OCI-LY1 (cell line): ENCODE data around the gene SIK3.

Experiments
- H2AFZ ChIP-seq: fragments of 200-600 bp; sonication (generic), shearing (Covaris generic); 2 replicates; pipeline ENCODE4 v1.6.0; 2014; ENCODE audit warnings: antibody characterized with exemption, mild to moderate bottlenecking, low read length
- H3F3A ChIP-seq: fragments of 200-600 bp; sonication (generic), shearing (Covaris generic); 2 replicates; pipeline ENCODE4 v1.6.0; 2014; ENCODE audit warnings: mild to moderate bottlenecking, antibody characterized with exemption, low read length, moderate library complexity; ENCODE audit not compliant: insufficient read depth
- H3K27ac ChIP-seq: fragments of 200-600 bp; sonication (generic); 2 replicates; pipeline ENCODE4 v1.5.1; 2014; ENCODE audit warnings: low read length, mixed run types, mild to moderate bottlenecking, low read depth; ENCODE audit not compliant: poor library complexity, severe bottlenecking
- H3K27me3 ChIP-seq: fragments of 200-600 bp; sonication (generic); 2 replicates; pipeline ENCODE4 v1.6.0; 2014; ENCODE audit warnings: antibody characterized with exemption, mild to moderate bottlenecking, low read length, moderate library complexity; ENCODE audit not compliant: insufficient read depth
- H3K36me3 ChIP-seq: fragments of 200-600 bp; sonication (generic); 2 replicates; pipeline ENCODE4 v1.6.1; 2014; ENCODE audit warnings: mild to moderate bottlenecking, antibody characterized with exemption, low read length, moderate library complexity, mixed read lengths; ENCODE audit not compliant: insufficient read depth
- H3K4me1 ChIP-seq: fragments of 200-600 bp; sonication (generic); 2 replicates; pipeline ENCODE4 v1.5.1; 2014; ENCODE audit warnings: mild to moderate bottlenecking, low read length, moderate library complexity; ENCODE audit not compliant: insufficient read depth, severe bottlenecking
- H3K4me2 ChIP-seq: fragments of 200-600 bp; sonication (generic), shearing (Covaris generic); 2 replicates; pipeline ENCODE4 v1.6.1; 2014; ENCODE audit warnings: low read length
- H3K4me3 ChIP-seq: fragments of 200-600 bp; sonication (generic); 2 replicates; pipeline ENCODE4 v1.5.1; 2014; ENCODE audit warnings: low read length, low read depth, mild to moderate bottlenecking, mixed read lengths; ENCODE audit not compliant: poor library complexity, severe bottlenecking
- H3K79me2 ChIP-seq: fragments of 200-600 bp; shearing (Covaris generic); 2 replicates; pipeline ENCODE4 v1.6.1; 2016; ENCODE audit warnings: mixed run types, low read length, mixed read lengths; ENCODE audit not compliant: insufficient read depth
- H3K9ac ChIP-seq: fragments of 200-600 bp; sonication (generic), shearing (Covaris generic); 2 replicates; pipeline ENCODE4 v1.6.1; 2014; ENCODE audit warnings: mild to moderate bottlenecking, low read length, mixed read lengths
- H3K9me2 ChIP-seq: fragments of 200-600 bp; sonication (generic), shearing (Covaris generic); 2 replicates; pipeline ENCODE4 v1.6.1; 2014; ENCODE audit warnings: low read depth, mild to moderate bottlenecking, low read length, mixed read lengths
- H3K9me3 ChIP-seq: fragments of 200-600 bp; shearing (Covaris generic); 2 replicates; pipeline ENCODE4 v1.6.1; 2014; ENCODE audit warnings: low read length, mixed read lengths
- H4K20me1 ChIP-seq: fragments of 200-600 bp; sonication (generic), shearing (Covaris generic); 2 replicates; pipeline ENCODE4 v1.6.0; 2016; ENCODE audit warnings: mild to moderate bottlenecking, low read length; ENCODE audit not compliant: insufficient read depth
- CTCF ChIP-seq: fragments of 200-600 bp; sonication (generic), shearing (Covaris generic); IDR thresholded peaks from 2 replicates; pipeline ENCODE4 v1.5.1; 2017; ENCODE audit warnings: mild to moderate bottlenecking, antibody characterized with exemption, low read length, moderate library complexity, mixed read lengths
- EZH2 ChIP-seq: fragments of 200-600 bp; sonication (generic), shearing (Covaris generic); IDR thresholded peaks from 2 replicates; pipeline ENCODE4 v1.8.0; 2017; ENCODE audit warnings: borderline replicate concordance, mixed run types, mild to moderate bottlenecking, antibody characterized with exemption, low read length, moderate library complexity, mixed read lengths

SIK3 gene

GRCh38 chr11:116962108-116962507 is 136.1 kb downstream of the SIK3 start:
- no peaks in the 10 kb centered on the region for H3K9me2 ChIP-seq
- no peaks in the 10 kb centered on the region for H3F3A ChIP-seq
- H3K4me1 ChIP-seq, result peaks cover 65% of the 10 kb centered on the region
- H3K27ac ChIP-seq, result peak overlapping the region; percentile 25
- H3K4me2 ChIP-seq, result no peak overlapping the region
- no peaks in the 10 kb centered on the region for H4K20me1 ChIP-seq
- H2AFZ ChIP-seq, result no peak overlapping the region
- H3K27me3 ChIP-seq, result no peaks in the 10 kb centered on the region
- peaks cover 58% of the 10 kb centered on the region for H3K79me2 ChIP-seq
- H3K36me3 ChIP-seq, result 0 out of 2 replicates have a peak, but pooled peaks cover 4% of the 10 kb centered on the region
- TF ChIP-seq EZH2 (no peak), CTCF (no peak)
- H3K9me3 ChIP-seq, result no peaks in the 10 kb centered on the region
- H3K4me3 ChIP-seq, result no peak overlapping the region
- no peak overlapping the region for H3K9ac ChIP-seq

GRCh38 chr11:116960930-116961329 is 137.3 kb downstream of the SIK3 start:
- H2AFZ ChIP-seq, result no peak overlapping the region
- peaks cover 52% of the 10 kb centered on the region for H3K79me2 ChIP-seq

DNA sequence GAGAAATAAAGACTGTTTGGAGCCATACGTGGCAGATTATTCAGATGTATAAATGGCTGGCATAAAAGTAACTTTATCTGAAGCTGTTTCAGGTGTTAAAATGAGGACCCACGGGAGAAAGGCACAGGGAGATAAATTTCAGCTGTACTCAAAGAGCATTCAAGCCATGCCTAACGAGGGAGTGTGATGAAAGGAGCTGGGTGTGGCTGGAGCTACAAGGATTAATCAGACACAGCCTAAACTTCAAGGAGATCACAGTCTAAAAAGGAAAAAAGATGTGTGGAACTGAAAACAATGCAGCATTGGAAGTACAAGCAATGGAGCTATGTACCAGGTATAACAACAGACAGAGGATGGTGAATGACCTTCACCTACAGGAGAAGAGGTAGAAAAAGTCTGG is 140.0 kb downstream of the SIK3 start:
- H3K36me3 ChIP-seq, result peaks cover 14% of the 10 kb centered on the region; the same call in 1 of the 2 replicates
- H3F3A ChIP-seq, result no peaks in the 10 kb centered on the region
- H2AFZ ChIP-seq, result no peak overlapping the region
- H3K79me2 ChIP-seq, result peaks cover 40% of the 10 kb centered on the region
- H3K9me2 ChIP-seq, result no peaks in the 10 kb centered on the region
- peak overlapping the region; percentile 44 for H3K27ac ChIP-seq
- no peak for TF ChIP-seq CTCF
- TF ChIP-seq EZH2, result no peak
- peaks cover 97% of the 10 kb centered on the region for H3K4me1 ChIP-seq
- H3K27me3 ChIP-seq, result no peaks in the 10 kb centered on the region
- no peaks in the 10 kb centered on the region for H4K20me1 ChIP-seq
- no peaks in the 10 kb centered on the region for H3K9me3 ChIP-seq
- no peak overlapping the region for H3K4me2 ChIP-seq
- no peak overlapping the region for H3K9ac ChIP-seq
- H3K4me3 ChIP-seq, result no peak overlapping the region

More at GRCh38 chr11:116960930-116961329, 137.3 kb downstream of the SIK3 start:
- no peaks in the 10 kb centered on the region for H3K9me2 ChIP-seq
- peaks cover 77% of the 10 kb centered on the region for H3K4me1 ChIP-seq
- no peaks in the 10 kb centered on the region for H3K27me3 ChIP-seq
- 0 out of 2 replicates have a peak, but pooled peaks cover 7% of the 10 kb centered on the region for H3K36me3 ChIP-seq
- no peak overlapping the region; the same call in 1 of the 2 replicates for H3K9ac ChIP-seq
- H3K4me3 ChIP-seq, result no peak overlapping the region
- no peaks in the 10 kb centered on the region for H3F3A ChIP-seq
- H3K4me2 ChIP-seq, result peak overlapping the region; percentile 15; the same call in 1 of the 2 replicates
- no peaks in the 10 kb centered on the region for H4K20me1 ChIP-seq
- no peaks in the 10 kb centered on the region for H3K9me3 ChIP-seq
- TF ChIP-seq CTCF (no peak), EZH2 (no peak)
- peak overlapping the region; percentile 44 for H3K27ac ChIP-seq
